ENCODE data around the gene KCNMA1. TPM values are rescaled to one million over a fixed set of nuclear protein-coding genes. Genes with fewer than 3 reads are reported as not detected.
A peak's percentile ranks its signal among the peaks of the same experiment; 100 is the strongest.
"Not testable (repeated sequence)": the region's sequence is repeated elsewhere in the genome, so short reads cannot be mapped to it uniquely, and the experiment has no call there.

KCNMA1 gene
- total and polyA plus RNA-seq, 8 donors, result 0.92 to 155 (median 54.3) TPM

- no peaks in the 10 kb centered on the region for H3K27me3 ChIP-seq
- intact Hi-C loops (cut with DNase I; ENCODE audit: low total_unique reads), result no loop called here
- peaks cover 5 to 55% (median 28%) of the 10 kb centered on the region in 4 donors for H3K4me1 ChIP-seq
- 23 to 31% (median 29%) methylated on average over 12 of the region's 12 CpGs for WGBS, 5 donors
- peak; percentile 78 to 92 for DNase-seq
- TF ChIP-seq, protein P1, sequence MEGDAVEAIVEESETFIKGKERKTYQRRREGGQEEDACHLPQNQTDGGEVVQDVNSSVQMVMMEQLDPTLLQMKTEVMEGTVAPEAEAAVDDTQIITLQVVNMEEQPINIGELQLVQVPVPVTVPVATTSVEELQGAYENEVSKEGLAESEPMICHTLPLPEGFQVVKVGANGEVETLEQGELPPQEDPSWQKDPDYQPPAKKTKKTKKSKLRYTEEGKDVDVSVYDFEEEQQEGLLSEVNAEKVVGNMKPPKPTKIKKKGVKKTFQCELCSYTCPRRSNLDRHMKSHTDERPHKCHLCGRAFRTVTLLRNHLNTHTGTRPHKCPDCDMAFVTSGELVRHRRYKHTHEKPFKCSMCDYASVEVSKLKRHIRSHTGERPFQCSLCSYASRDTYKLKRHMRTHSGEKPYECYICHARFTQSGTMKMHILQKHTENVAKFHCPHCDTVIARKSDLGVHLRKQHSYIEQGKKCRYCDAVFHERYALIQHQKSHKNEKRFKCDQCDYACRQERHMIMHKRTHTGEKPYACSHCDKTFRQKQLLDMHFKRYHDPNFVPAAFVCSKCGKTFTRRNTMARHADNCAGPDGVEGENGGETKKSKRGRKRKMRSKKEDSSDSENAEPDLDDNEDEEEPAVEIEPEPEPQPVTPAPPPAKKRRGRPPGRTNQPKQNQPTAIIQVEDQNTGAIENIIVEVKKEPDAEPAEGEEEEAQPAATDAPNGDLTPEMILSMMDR (IDR thresholded peaks at IDR 0.05), result peak in 5 of 7 experiments; percentile 45 to 67 (median 57)
- TF ChIP-seq POLR2A (IDR thresholded peaks at IDR 0.05) (no peak), EP300 (IDR thresholded peaks at IDR 0.05) (no peak), POLR2AphosphoS5 (IDR thresholded peaks at IDR 0.05) (no peak)
- H3K4me3 ChIP-seq, result no peak overlapping the region
- H3K9me3 ChIP-seq, result no peaks in the 10 kb centered on the region
- no peaks in the 10 kb centered on the region for H3K36me3 ChIP-seq
- peak overlapping the region in 4 of 5 donors; percentile 4 to 70 (median 54) for H3K27ac ChIP-seq
These were observed 245.9 kb downstream of the KCNMA1 start for GRCh38 chr10:77391605-77392235.

GRCh38 chr10:77390481-77390891 is 247.1 kb downstream of the KCNMA1 start:
- intact Hi-C loops (cut with DNase I; ENCODE audit: low total_unique reads), result no loop called here
- peaks cover 5 to 67% (median 32%) of the 10 kb centered on the region in 4 donors for H3K4me1 ChIP-seq
- no peaks in the 10 kb centered on the region for H3K36me3 ChIP-seq
- no peaks in the 10 kb centered on the region for H3K27me3 ChIP-seq
- no peak for DNase-seq
- H3K9me3 ChIP-seq, result no peaks in the 10 kb centered on the region
- TF ChIP-seq EP300 (IDR thresholded peaks at IDR 0.05), result no peak
- no peak for TF ChIP-seq POLR2AphosphoS5 (IDR thresholded peaks at IDR 0.05)
- TF ChIP-seq, protein P1 (IDR thresholded peaks at IDR 0.05), result no peak
- no peak for TF ChIP-seq POLR2A (IDR thresholded peaks at IDR 0.05)
- H3K27ac ChIP-seq, result peak overlapping the region in 3 of 5 donors; percentile 22 to 70 (median 69)
- 19 to 51% (median 36%) methylated on average over 2 of the region's 2 CpGs for WGBS, 5 donors
- no peak overlapping the region for H3K4me3 ChIP-seq

GRCh38 chr10:77388571-77389100 is 249.0 kb downstream of the KCNMA1 start:
- Histone ChIP-seq H3K27me3 (no peaks in the 10 kb centered on the region), H3K27ac (no peak overlapping the region), H3K36me3 (no peaks in the 10 kb centered on the region), H3K9me3 (no peaks in the 10 kb centered on the region), H3K4me1 (peaks cover 5 to 61% (median 32%) of the 10 kb centered on the region in 4 donors), H3K4me3 (no peak overlapping the region)
- intact Hi-C loops (cut with DNase I; ENCODE audit: low total_unique reads), result loop anchor here (5.0 kb wide), 1 partner anchor 254 kb away; no protein-coding TSS in a partner anchor
- DNase-seq, result no peak
- TF ChIP-seq, protein P1 (IDR thresholded peaks at IDR 0.05), result no peak
- TF ChIP-seq EP300 (IDR thresholded peaks at IDR 0.05) (no peak), POLR2A (IDR thresholded peaks at IDR 0.05) (no peak), POLR2AphosphoS5 (IDR thresholded peaks at IDR 0.05) (no peak)
- 49 to 66% (median 56%) methylated on average over 2 of the region's 2 CpGs for WGBS, 5 donors

GRCh38 chr10:77387701-77388100 is 249.9 kb downstream of the KCNMA1 start:
- not testable (repeated sequence) for DNase-seq, H3K36me3 ChIP-seq, H3K27me3 ChIP-seq, H3K4me3 ChIP-seq, H3K9me3 ChIP-seq
- peak overlapping the region in 2 of 5 donors; percentile 52 to 58 for H3K27ac ChIP-seq
- WGBS, 5 donors, result 71 to 85% (median 80%) methylated on average over 2 of the region's 2 CpGs
- peaks cover 5 to 55% (median 27%) of the 10 kb centered on the region in 4 donors for H3K4me1 ChIP-seq
- intact Hi-C loops (cut with DNase I; ENCODE audit: low total_unique reads), result loop anchor here (5.0 kb wide), 1 partner anchor 255 kb away; no protein-coding TSS in a partner anchor

DNA sequence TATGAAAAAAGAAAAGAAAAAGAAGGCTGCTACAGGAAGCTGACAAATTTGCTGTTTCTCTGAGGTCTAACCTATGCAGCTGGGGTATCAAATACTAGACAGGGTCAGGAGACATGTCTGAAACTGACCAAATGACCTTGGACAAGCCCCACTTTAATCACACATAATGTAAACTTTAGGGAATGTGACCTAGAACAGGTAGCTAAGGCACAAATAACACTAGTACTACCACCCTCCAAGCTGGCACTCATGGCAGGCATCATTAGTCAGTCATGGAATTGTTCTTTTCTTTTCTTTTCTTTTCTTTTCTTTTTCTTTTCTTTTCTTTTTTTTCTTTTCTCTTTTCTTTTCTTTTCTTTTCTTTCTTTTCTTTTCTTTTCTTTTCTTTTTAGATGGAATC is 250.4 kb downstream of the KCNMA1 start:
- Histone ChIP-seq H3K27ac (peak overlapping the region in 2 of 5 donors; percentile 52 to 58), H3K27me3 (no peaks in the 10 kb centered on the region), H3K4me3 (no peak overlapping the region), H3K36me3 (no peaks in the 10 kb centered on the region), H3K9me3 (no peaks in the 10 kb centered on the region), H3K4me1 (peaks cover 5 to 51% (median 25%) of the 10 kb centered on the region in 4 donors)
- TF ChIP-seq, protein P1 (IDR thresholded peaks at IDR 0.05), result no peak
- TF ChIP-seq POLR2A (IDR thresholded peaks at IDR 0.05) (no peak), EP300 (IDR thresholded peaks at IDR 0.05) (no peak), POLR2AphosphoS5 (IDR thresholded peaks at IDR 0.05) (no peak)
- intact Hi-C loops (cut with DNase I; ENCODE audit: low total_unique reads), result loop anchor here (5.0 kb wide), 1 partner anchor 255 kb away; no protein-coding TSS in a partner anchor
- DNase-seq, result no peak
